Lung microvascular endothelial cell (primary cell): Measurements from ENCODE around the gene TMPRSS13. TPM values are rescaled to one million over a fixed set of nuclear protein-coding genes. Genes with fewer than 3 reads are reported as not detected.
"Not testable (repeated sequence)": the region's sequence is repeated elsewhere in the genome, so short reads cannot be mapped to it uniquely, and the experiment has no call there.

Experiments used
- DNase-seq, 2 donors: peaks; one replicate each; pipeline versions ENCODE4 v3.0.0 to v3.0.0-alpha.2; 2010; ENCODE audit warnings: low read depth in 2 of 2
- total RNA-seq: library from RNA; depleted of rRNA; stranded (reverse); fragments of >200 nt; gene quantifications from 2 replicates; pipeline ENCODE4 v1.2.1, GENCODE V29; 2014

TMPRSS13 gene
- total RNA-seq, 1 donor from 2014 or later = not detected

DNA sequence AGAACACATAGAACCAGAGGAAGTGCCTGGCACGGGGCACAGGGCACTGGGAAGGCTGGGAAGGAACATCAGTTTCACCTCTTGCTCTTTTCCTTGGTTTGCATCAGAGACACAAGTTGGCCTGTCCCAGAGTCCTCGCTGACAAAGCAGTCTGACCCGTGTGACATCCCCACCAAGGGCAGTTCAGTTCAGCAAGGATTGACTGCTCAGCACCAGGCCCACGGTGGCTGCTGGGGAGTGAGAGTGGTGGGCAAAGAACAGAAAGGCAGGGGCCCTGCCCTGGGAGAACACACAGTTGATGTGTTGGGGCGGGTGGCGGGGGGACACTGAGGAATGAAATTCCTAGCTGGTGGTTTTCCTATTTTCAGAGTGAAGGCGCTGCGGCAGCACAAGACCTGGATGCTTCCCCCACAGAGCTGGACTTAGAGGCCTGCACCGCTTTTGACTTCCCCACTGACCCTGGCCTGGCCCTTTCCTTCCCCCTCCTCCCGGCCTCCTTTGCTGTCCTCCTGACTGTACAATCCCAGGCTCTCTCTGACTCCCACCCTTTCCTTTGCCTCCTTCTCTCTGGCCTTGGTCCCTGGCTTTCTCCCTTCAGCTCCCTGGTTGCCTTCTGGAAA is 2.2 kb upstream of the TMPRSS13 start:
- no peak for DNase-seq

- no peak for DNase-seq
Measured at GRCh38 chr11:117930668-117931330, 1.6 kb upstream of the TMPRSS13 start.

- no peak for DNase-seq
Measured at GRCh38 chr11:117929916-117930570, 841 bp upstream of the TMPRSS13 start.

GRCh38 chr11:117928446-117929141 is 608 bp downstream of the TMPRSS13 start:
- DNase-seq = no peak

GRCh38 chr11:117927926-117928325 is 1.3 kb downstream of the TMPRSS13 start:
- no peak for DNase-seq

GRCh38 chr11:117926166-117926565 is 3.0 kb downstream of the TMPRSS13 start:
- DNase-seq = not testable (repeated sequence)

GRCh38 chr11:117925198-117925925 is 3.8 kb downstream of the TMPRSS13 start:
- no peak for DNase-seq

DNA sequence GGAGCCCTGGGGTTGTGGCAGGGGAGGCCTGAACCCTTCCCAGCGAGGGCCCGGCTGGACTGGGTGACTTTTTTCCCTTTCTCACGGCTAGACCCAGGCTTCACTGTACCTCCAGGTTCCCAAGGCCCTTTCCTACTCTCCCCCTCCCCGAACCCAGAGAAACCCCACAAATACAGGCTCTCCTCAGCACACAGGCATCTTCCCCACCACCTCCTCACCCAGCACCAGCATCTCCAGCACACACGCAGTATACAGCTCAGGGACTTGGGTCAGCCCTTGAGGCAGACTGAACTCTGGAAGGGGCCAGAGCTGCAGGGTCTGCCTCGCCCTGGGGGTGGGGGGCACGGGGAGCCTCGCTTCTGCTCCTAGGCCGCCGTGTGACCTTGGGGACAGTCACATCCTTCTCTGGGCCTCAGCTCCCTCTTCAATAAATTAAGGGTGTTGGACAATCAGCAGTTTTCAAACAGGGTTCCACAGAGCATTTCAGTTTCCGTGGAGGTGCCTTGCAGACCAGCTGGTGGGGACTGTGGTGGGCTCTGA is 4.5 kb downstream of the TMPRSS13 start:
- DNase-seq = no peak

GRCh38 chr11:117923773-117924172 is 5.4 kb downstream of the TMPRSS13 start:
- DNase-seq = no peak

GRCh38 chr11:117923275-117923674 is 5.9 kb downstream of the TMPRSS13 start:
- no peak for DNase-seq

- no peak for DNase-seq
Measured at GRCh38 chr11:117921893-117922292, 7.3 kb downstream of the TMPRSS13 start.

GRCh38 chr11:117921456-117921855 is 7.7 kb downstream of the TMPRSS13 start:
- DNase-seq = no peak

- DNase-seq = no peak
Measured at GRCh38 chr11:117919781-117920221, 9.4 kb downstream of the TMPRSS13 start.

DNA sequence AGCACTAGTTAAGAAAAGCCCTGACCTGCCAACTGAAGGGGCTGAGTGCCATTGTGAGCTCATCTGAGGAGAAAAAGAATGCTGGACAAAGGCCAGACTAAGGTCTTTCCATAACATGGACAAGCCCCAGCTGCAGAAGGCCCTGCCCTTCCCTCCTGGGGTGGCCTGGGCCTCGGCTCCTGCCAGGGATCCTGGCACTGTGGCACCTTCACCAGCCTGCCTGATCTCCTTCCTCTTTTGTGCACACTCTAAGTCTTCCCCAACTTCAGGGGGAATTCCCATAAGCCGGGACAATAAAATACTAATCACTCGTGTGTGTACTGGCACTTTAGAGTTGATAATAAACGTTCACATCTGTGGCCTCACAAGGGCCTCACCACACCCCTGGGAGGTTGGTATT is 9.9 kb downstream of the TMPRSS13 start:
- no peak for DNase-seq

- DNase-seq = no peak
Measured at GRCh38 chr11:117918366-117919255, 10.6 kb downstream of the TMPRSS13 start.

DNA sequence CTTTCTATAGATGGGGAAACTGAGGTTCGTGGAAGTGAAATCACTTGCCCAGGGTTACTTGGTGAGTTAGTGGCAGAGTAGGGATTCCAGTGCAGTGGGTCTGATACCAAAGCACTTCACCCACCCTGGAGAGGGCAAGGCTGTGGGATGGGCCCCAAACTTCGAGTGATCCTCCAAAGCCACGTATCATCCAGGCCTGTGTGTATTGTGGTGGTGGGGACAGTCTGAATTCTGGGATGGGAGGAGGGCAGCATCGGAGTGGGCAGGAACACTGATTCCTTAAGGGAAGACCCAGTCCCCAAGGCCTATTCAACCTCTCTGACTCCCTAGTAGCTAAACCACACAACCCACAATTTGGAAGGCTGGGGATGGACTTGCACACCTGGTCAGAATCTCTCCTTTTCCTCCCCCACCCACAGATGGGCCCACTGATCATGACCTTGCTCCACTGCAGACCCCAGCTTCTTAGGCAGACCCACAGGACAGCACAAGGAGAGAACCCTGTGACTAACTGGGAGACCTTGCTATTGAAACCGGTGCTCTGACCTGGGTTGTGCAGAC is 11.5 kb downstream of the TMPRSS13 start:
- DNase-seq = no peak

- no peak for DNase-seq
Measured at GRCh38 chr11:117916956-117917355, 12.2 kb downstream of the TMPRSS13 start.

- DNase-seq = no peak
Measured at GRCh38 chr11:117915672-117916235, 13.4 kb downstream of the TMPRSS13 start.

DNA sequence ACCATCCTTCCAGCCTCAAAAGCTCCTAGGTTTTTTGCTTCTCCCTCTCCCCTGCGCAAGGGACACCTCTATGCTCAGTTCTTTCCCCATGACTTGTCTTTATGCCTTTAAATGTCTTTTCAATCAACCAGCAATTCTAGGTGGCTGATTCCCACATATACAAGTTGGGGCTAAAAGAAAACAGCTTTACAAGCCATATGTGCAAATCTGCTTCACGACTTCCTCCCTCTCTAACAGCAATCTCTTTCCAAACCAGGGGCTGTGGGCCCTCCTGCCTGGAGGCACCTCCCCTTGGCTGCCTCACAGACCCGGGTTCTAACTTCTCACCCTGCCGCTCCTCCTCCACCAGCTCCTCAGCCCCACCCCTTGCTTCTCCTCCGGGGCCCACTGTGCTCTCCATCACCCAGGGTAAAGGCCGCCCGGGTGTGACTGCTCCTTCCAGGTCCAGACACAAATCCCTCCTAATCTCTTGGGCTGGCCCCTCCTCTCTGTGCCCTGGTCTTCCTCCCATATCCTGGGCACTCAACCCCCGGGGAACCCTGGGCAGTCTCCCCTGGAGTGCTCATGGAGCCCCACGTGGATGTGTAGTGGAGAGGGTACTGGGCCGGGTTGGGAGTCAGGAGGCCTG is 14.1 kb downstream of the TMPRSS13 start:
- DNase-seq = no peak
